AG04450 (cell line): ENCODE measurements around the gene KISS1R. TPM values are rescaled to one million over a fixed set of nuclear protein-coding genes. Genes with fewer than 3 reads are reported as not detected.

Experiments
- CTCF ChIA-PET: fragments of 300-600, 350-600 bp; formaldehyde crosslinking; extraction: SDS; loops from one replicate; lab custom pipeline; 2022; ENCODE audit warnings: antibody characterized with exemption, inconsistent platforms; lab: Charles Lee
- POLR2A ChIA-PET: fragments of 350-600 bp; formaldehyde crosslinking; extraction: SDS; loops from one replicate; lab custom pipeline; 2021; ENCODE audit warnings: antibody characterized with exemption, inconsistent platforms; lab: Yijun Ruan, JAX
- DNase-seq: peaks from one replicate; pipeline ENCODE4 v3.0.0-alpha.2; 2011; ENCODE audit warnings: low read depth, low spot score
- H3K27ac ChIP-seq: one replicate; pipeline ENCODE4 v1.5.1; 2012; ENCODE audit warnings: low read depth, low read length, control low read depth
- H3K27me3 ChIP-seq: one replicate; pipeline ENCODE4 v1.6.0; 2012; ENCODE audit warnings: low read length; ENCODE audit not compliant: control insufficient read depth, insufficient read depth
- H3K4me3 ChIP-seq: 2 replicates; pipeline ENCODE4 v1.5.1; 2011; ENCODE audit warnings: mild to moderate bottlenecking, low read depth, low read length, control low read depth
- H3K9me3 ChIP-seq: 2 replicates; pipeline ENCODE4 v1.5.1; 2012; ENCODE audit warnings: low read length; ENCODE audit not compliant: control insufficient read depth, insufficient read depth
- CTCF ChIP-seq: IDR thresholded peaks from 2 replicates; pipeline ENCODE4 v1.5.1; 2011; ENCODE audit warnings: low read depth, low read length, control low read depth, inconsistent platforms
- polyA plus RNA-seq: library from polyadenylated mRNA; depleted of rRNA; stranded (reverse); fragments of >200 nt; gene quantifications from 2 replicates; pipeline ENCODE4 v1.2.3, GENCODE V29; 2011

KISS1R gene
- polyA plus RNA-seq, 1 experiment = not detected

- Histone ChIP-seq H3K27ac (no peak overlapping the region), H3K27me3 (no peaks in the 10 kb centered on the region), H3K4me3 (no peak overlapping the region), H3K9me3 (peaks cover 7% of the 10 kb centered on the region; the same call in 1 of the 2 replicates)
- DNase-seq = no peak
- CTCF ChIA-PET = no interaction called here
- no peak for TF ChIP-seq CTCF
- POLR2A ChIA-PET = no interaction called here
These were observed 26.5 kb downstream of the KISS1R start for GRCh38 chr19:943551-944170.

- Histone ChIP-seq H3K4me3 (no peak overlapping the region), H3K27ac (no peak overlapping the region), H3K9me3 (peaks cover 7% of the 10 kb centered on the region; the same call in 1 of the 2 replicates), H3K27me3 (no peaks in the 10 kb centered on the region)
- CTCF ChIA-PET = no interaction called here
- no peak for TF ChIP-seq CTCF
- no peak for DNase-seq
- POLR2A ChIA-PET = no interaction called here
These were observed 27.0 kb downstream of the KISS1R start for GRCh38 chr19:944171-944567.

- DNase-seq = no peak
- no peaks in the 10 kb centered on the region for H3K27me3 ChIP-seq
- H3K9me3 ChIP-seq = peaks cover 7% of the 10 kb centered on the region; the same call in 1 of the 2 replicates
- no peak for TF ChIP-seq CTCF
- H3K27ac ChIP-seq = no peak overlapping the region
- ChIA-PET CTCF (no interaction called here), POLR2A (no interaction called here)
- H3K4me3 ChIP-seq = no peak overlapping the region
These were observed 27.6 kb downstream of the KISS1R start for GRCh38 chr19:944663-945241.

GRCh38 chr19:945401-946252 lies 28.5 kb downstream of the KISS1R start:
- Histone ChIP-seq H3K27me3 (no peaks in the 10 kb centered on the region), H3K9me3 (peaks cover 7% of the 10 kb centered on the region; the same call in 1 of the 2 replicates), H3K27ac (no peak overlapping the region), H3K4me3 (no peak overlapping the region)
- no peak for DNase-seq
- no peak for TF ChIP-seq CTCF
- POLR2A ChIA-PET = interaction anchor here (0.5 kb wide), 1 partner anchor 15 kb away, joined by 7 read pairs; no protein-coding TSS in a partner anchor
- CTCF ChIA-PET = no interaction called here
